ENCODE results near the gene TENT4A. TPM values are rescaled to one million over a fixed set of nuclear protein-coding genes. Genes with fewer than 3 reads are reported as not detected.

Gene TENT4A
- total RNA-seq, 1 experiment from 2014 or later: 29.2 TPM

DNA sequence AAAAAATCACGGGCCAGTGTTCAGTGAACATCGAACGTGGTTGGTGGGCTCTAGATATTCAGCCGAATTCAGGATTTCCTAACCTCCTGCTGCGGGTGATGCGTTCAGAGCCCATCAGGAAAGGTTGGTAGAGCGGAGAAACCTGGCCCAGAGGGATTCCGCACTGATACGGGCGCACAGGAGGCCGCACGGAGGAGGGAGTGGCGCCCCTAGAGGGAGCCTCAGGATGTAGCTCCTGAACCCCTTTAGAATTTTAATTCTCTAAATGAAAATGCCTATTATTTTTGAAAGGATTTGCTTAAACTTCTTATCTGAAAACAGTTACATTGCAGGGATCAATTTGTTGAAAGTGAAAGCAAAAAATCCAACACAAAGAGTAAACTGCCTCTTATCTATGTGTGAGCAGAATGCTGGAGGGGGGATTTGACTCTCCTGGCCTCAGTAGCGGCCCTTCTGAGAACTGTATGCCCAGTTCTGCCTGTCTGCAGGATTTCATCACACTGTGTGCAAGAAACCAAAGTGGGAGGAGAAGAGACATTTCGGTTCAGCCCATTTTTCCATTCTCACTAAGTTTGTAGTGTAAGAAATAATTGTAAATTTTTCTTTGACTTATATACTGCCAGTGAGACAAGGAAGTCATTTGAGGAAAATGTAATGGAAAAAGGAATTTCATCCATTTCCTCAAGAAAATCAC is 75.9 kb downstream of the TENT4A start (continued):
- TF ChIP-seq GRHL2 (CRISPR knock-in tag; IDR thresholded peaks at IDR 0.05; ENCODE audit: insufficient replicate concordance, severe bottlenecking): no peak
- TF ChIP-seq, protein P1, sequence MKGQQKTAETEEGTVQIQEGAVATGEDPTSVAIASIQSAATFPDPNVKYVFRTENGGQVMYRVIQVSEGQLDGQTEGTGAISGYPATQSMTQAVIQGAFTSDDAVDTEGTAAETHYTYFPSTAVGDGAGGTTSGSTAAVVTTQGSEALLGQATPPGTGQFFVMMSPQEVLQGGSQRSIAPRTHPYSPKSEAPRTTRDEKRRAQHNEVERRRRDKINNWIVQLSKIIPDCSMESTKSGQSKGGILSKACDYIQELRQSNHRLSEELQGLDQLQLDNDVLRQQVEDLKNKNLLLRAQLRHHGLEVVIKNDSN (CRISPR knock-in tag; IDR thresholded peaks at IDR 0.05): no peak
- TF ChIP-seq RORB (CRISPR knock-in tag; IDR thresholded peaks at IDR 0.05): no peak
- no peak for TF ChIP-seq ZNF219 (CRISPR knock-in tag; IDR thresholded peaks at IDR 0.05; ENCODE audit: borderline replicate concordance)
- TF ChIP-seq ZNF396 (CRISPR knock-in tag; IDR thresholded peaks at IDR 0.05; ENCODE audit: borderline replicate concordance): no peak
- no peak for TF ChIP-seq IRF2 (CRISPR knock-in tag; IDR thresholded peaks at IDR 0.05; ENCODE audit: borderline replicate concordance, low read depth)
- TF ChIP-seq SMAD4 (CRISPR knock-in tag; IDR thresholded peaks at IDR 0.05): no peak
- TF ChIP-seq GABPB1 (CRISPR knock-in tag; IDR thresholded peaks at IDR 0.05): no peak
- TF ChIP-seq, protein P2, sequence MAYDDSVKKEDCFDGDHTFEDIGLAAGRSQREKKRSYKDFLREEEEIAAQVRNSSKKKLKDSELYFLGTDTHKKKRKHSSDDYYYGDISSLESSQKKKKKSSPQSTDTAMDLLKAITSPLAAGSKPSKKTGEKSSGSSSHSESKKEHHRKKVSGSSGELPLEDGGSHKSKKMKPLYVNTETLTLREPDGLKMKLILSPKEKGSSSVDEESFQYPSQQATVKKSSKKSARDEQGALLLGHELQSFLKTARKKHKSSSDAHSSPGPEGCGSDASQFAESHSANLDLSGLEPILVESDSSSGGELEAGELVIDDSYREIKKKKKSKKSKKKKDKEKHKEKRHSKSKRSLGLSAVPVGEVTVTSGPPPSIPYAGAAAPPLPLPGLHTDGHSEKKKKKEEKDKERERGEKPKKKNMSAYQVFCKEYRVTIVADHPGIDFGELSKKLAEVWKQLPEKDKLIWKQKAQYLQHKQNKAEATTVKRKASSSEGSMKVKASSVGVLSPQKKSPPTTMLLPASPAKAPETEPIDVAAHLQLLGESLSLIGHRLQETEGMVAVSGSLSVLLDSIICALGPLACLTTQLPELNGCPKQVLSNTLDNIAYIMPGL (CRISPR knock-in tag; IDR thresholded peaks at IDR 0.05): no peak
- TF ChIP-seq TP53 (CRISPR knock-in tag; IDR thresholded peaks at IDR 0.05): no peak

DNA sequence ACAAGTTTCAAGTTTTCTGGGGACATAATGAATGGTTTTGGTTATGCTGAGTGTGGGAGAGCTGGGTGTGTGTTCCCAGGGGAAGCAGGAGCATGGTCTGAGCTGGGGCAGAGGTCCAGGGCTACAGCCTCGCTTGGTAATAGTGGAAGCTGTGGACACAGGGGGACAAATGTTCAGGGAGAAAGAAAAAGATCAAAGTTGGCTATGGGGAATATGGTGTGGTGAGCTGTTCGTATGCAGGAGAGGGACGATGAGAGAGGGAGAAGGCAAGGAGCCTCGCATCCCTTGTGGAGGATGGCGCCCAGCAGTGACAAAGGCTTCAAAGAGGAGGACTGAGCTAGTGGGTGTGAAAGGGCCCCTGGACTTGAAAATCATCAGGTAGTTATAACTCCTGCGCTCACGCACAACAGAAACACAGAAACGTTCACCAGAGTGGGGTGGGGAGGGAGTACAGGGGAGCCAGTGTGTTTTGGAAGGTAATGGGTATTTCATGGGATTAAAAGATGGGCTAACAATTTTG is 77.2 kb downstream of the TENT4A start:
- Mint-ChIP-seq H3K9me3 (no peaks in the 10 kb centered on the region), H3K27ac (no peak overlapping the region), H3K36me3 (no peaks in the 10 kb centered on the region), H3K4me1 (peaks cover 4% of the 10 kb centered on the region), H3K4me3 (no peak overlapping the region), H3K27me3 (ENCODE audit: low read depth) (no peaks in the 10 kb centered on the region; the same call in 1 of the 2 replicates)
- no peak for DNase-seq (ENCODE audit: low spot score)
- TF ChIP-seq ATF1 (CRISPR knock-in tag; IDR thresholded peaks at IDR 0.05) (no peak), RORB (CRISPR knock-in tag; IDR thresholded peaks at IDR 0.05) (no peak), ETV6 (CRISPR knock-in tag; IDR thresholded peaks at IDR 0.05) (no peak), SMAD3 (CRISPR knock-in tag; IDR thresholded peaks at IDR 0.05; ENCODE audit: borderline replicate concordance) (no peak), TCF7 (CRISPR knock-in tag; IDR thresholded peaks at IDR 0.05; ENCODE audit: low read depth) (no peak), ZNF121 (CRISPR knock-in tag; IDR thresholded peaks at IDR 0.05) (no peak), CREB1 (CRISPR knock-in tag; IDR thresholded peaks at IDR 0.05) (no peak), SP1 (CRISPR knock-in tag; conservative IDR thresholded peaks at IDR 0.05) (no peak), ZNF138 (CRISPR knock-in tag; conservative IDR thresholded peaks at IDR 0.05) (no peak), ZNF423 (CRISPR knock-in tag; IDR thresholded peaks at IDR 0.05) (no peak)
- TF ChIP-seq, protein P3, sequence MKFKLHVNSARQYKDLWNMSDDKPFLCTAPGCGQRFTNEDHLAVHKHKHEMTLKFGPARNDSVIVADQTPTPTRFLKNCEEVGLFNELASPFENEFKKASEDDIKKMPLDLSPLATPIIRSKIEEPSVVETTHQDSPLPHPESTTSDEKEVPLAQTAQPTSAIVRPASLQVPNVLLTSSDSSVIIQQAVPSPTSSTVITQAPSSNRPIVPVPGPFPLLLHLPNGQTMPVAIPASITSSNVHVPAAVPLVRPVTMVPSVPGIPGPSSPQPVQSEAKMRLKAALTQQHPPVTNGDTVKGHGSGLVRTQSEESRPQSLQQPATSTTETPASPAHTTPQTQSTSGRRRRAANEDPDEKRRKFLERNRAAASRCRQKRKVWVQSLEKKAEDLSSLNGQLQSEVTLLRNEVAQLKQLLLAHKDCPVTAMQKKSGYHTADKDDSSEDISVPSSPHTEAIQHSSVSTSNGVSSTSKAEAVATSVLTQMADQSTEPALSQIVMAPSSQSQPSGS (CRISPR knock-in tag; IDR thresholded peaks at IDR 0.05; ENCODE audit: borderline replicate concordance, low read depth): no peak
- TF ChIP-seq, protein P4, sequence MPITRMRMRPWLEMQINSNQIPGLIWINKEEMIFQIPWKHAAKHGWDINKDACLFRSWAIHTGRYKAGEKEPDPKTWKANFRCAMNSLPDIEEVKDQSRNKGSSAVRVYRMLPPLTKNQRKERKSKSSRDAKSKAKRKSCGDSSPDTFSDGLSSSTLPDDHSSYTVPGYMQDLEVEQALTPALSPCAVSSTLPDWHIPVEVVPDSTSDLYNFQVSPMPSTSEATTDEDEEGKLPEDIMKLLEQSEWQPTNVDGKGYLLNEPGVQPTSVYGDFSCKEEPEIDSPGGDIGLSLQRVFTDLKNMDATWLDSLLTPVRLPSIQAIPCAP (CRISPR knock-in tag; IDR thresholded peaks at IDR 0.05): no peak
- POLR2A ChIA-PET: no interaction called here
- CTCF ChIA-PET: interaction anchor here (1.3 to 1.8 kb wide), 3 partner anchors 10 to 29 kb away, joined by 5 read pairs; no protein-coding TSS in a partner anchor
- ATAC-seq: no peak

Measured in WTC11 (cell line).